Pancreas (tissue), 10 donors: ENCODE results near the gene FYN. TPM values are rescaled to one million over a fixed set of nuclear protein-coding genes. Genes with fewer than 3 reads are reported as not detected.
A peak's percentile ranks its signal among the peaks of the same experiment; 100 is the strongest.

ENCODE experiments used
- ATAC-seq, 4 donors: fragments of 200-7000 bp; cut with Tn5 transposase; one replicate each; pipeline versions ENCODE4 v1.8.0 to v1.9.1; 2020; ENCODE audit warnings: mild to moderate bottlenecking in 4 of 4, moderate library complexity in 4 of 4
- DNase-seq, 6 donors: peaks; one replicate each; pipeline ENCODE4 v3.0.0-alpha.2; 2020
- FAIRE-seq: peaks from 2 replicates; lab custom pipeline; 2012; peaks lifted over from hg19 to GRCh38; lab: Jason Lieb, UNC
- H3K27ac ChIP-seq, 4 donors: fragments of 200-600 bp; sonication (generic); 1 replicate in 3 of 4; 2 replicates in 1 of 4; pipeline versions ENCODE4 v1.5.0 to v1.8.0; 2020
- H3K27me3 ChIP-seq, 4 donors: fragments of 200-600 bp; one replicate each; pipeline ENCODE4 v1.8.0; 2021
- H3K36me3 ChIP-seq, 3 donors: fragments of 200-600 bp; sonication (generic) in 1 of 3; one replicate each; pipeline versions ENCODE4 v1.5.0 to v1.8.0; 2020 to 2021
- H3K4me1 ChIP-seq, 3 donors: fragments of 200-600 bp; one replicate each; pipeline ENCODE4 v1.8.0; 2021
- H3K4me3 ChIP-seq, 4 donors: fragments of 200-600 bp; sonication (generic) in 2 of 4; one replicate each; pipeline versions ENCODE4 v1.5.0 to v1.8.0; 2020 to 2021
- H3K9me3 ChIP-seq, 4 donors: fragments of 200-600 bp; one replicate each; pipeline ENCODE4 v1.8.0; 2021
- CTCF ChIP-seq, 4 donors: fragments of 200-600 bp; sonication (generic) in 3 of 4; IDR thresholded peaks; one replicate each; pipeline versions ENCODE4 v1.5.0 to v1.8.0; 2021; ENCODE audit warnings: antibody characterized with exemption in 4 of 4
- WGBS, 2 donors: extraction: QIAGEN DNeasy Blood & Tissue Kit; methylation state at CpG; one replicate each; pipeline ENCODE4 v1.1.7; 2013; 5-methylcytosine and 5-hydroxymethylcytosine counted together
- intact Hi-C, 3 donors: fragments of 100-400 bp; cut with DNase I; formaldehyde crosslinking; loops; one replicate each; pipeline versions ENCODE4 v1.11.1 to v1.14.2; 2022
- polyA plus RNA-seq, 2 donors: library from polyadenylated mRNA; stranded (reverse); fragments of 200-250 nt; gene quantifications; one replicate each; pipeline ENCODE4 v1.2.3, GENCODE V29; 2013
- total RNA-seq, 6 donors: library from RNA; stranded (reverse); fragmentation: NEBNext Ultra II Directional in 4 of 6; extraction: Animal tissue kit (Norgen Biotek cat#: 25700) in 4 of 6; gene quantifications; one replicate each; pipeline versions ENCODE4 v1.2.1 to v1.2.4, GENCODE V29; 2021 to 2023
- donor health status: healthy with polysubstance abuse.
- donor health status: DM: no; HTN: no; CAD: no; lungs with moderate emphysema.
- donor health status: DM: no; HTN: no; CAD: no.
- donor health status: control.
- donor health status: control.
- donor health status: Bipolar disorder and iron deficiency.
- donor health status: DM: yes; HTN: yes; CAD: no.
- donor health status: DM: no; HTN: no; CAD: no.
- donor health status: DM: no; HTN: no; CAD: no.
- donor health status: DM: yes; HTN: yes; CAD: no.

The FYN gene
- total and polyA plus RNA-seq, 8 donors: 6.4 to 21.7 (median 11.9) TPM

GRCh38 chr6:111714416-111715270 is 158.6 kb downstream of the FYN start:
- Histone ChIP-seq H3K27me3 (no peaks in the 10 kb centered on the region), H3K27ac (no peak overlapping the region), H3K4me1 (peaks cover 0 to 9% (median 3%) of the 10 kb centered on the region in 3 donors), H3K36me3 (no peaks in the 10 kb centered on the region), H3K4me3 (no peak overlapping the region), H3K9me3 (no peaks in the 10 kb centered on the region)
- 74 to 77% methylated on average over 10 of the region's 10 CpGs for WGBS, 2 donors
- ATAC-seq: no peak
- no peak for TF ChIP-seq CTCF (IDR thresholded peaks at IDR 0.05)
- intact Hi-C loops: loop anchor here (5.0 to 10.0 kb wide), 4 partner anchors 280 to 450 kb away; no protein-coding TSS in a partner anchor
- FAIRE-seq: no peak
- DNase-seq: no peak

- FAIRE-seq: no peak
- Histone ChIP-seq H3K27me3 (no peaks in the 10 kb centered on the region), H3K27ac (no peak overlapping the region), H3K4me3 (no peak overlapping the region), H3K4me1 (peaks cover 0 to 9% (median 3%) of the 10 kb centered on the region in 3 donors), H3K36me3 (no peaks in the 10 kb centered on the region), H3K9me3 (no peaks in the 10 kb centered on the region)
- ATAC-seq: no peak
- no peak for TF ChIP-seq CTCF (IDR thresholded peaks at IDR 0.05)
- intact Hi-C loops: loop anchor here (5.0 to 10.0 kb wide), 4 partner anchors 281 to 451 kb away; no protein-coding TSS in a partner anchor
- WGBS, 2 donors: 83 to 91% methylated on average over 4 of the region's 4 CpGs
- DNase-seq: no peak
Observed at GRCh38 chr6:111713811-111714210, 159.4 kb downstream of the FYN start.

- Histone ChIP-seq H3K4me3 (no peak overlapping the region), H3K36me3 (no peaks in the 10 kb centered on the region), H3K4me1 (peaks cover 0 to 9% (median 3%) of the 10 kb centered on the region in 3 donors), H3K9me3 (no peaks in the 10 kb centered on the region), H3K27me3 (no peaks in the 10 kb centered on the region), H3K27ac (no peak overlapping the region)
- WGBS, 2 donors: 86 to 95% methylated on average over 2 of the region's 2 CpGs
- DNase-seq (no peak), ATAC-seq (no peak), FAIRE-seq (no peak)
- no peak for TF ChIP-seq CTCF (IDR thresholded peaks at IDR 0.05)
- intact Hi-C loops: loop anchor here (5.0 to 10.0 kb wide), 4 partner anchors 282 to 452 kb away; no protein-coding TSS in a partner anchor
Observed at GRCh38 chr6:111713236-111713635, 160.0 kb downstream of the FYN start.

GRCh38 chr6:111711984-111712752 is 161.1 kb downstream of the FYN start:
- H3K4me1 ChIP-seq: peaks cover 0 to 9% (median 3%) of the 10 kb centered on the region in 3 donors
- 73 to 75% methylated on average over 13 of the region's 13 CpGs for WGBS, 2 donors
- H3K36me3 ChIP-seq: no peaks in the 10 kb centered on the region
- no peaks in the 10 kb centered on the region for H3K9me3 ChIP-seq
- no peak overlapping the region for H3K4me3 ChIP-seq
- FAIRE-seq (no peak), ATAC-seq (peak in 1 of 4 donors; percentile 34), DNase-seq (no peak)
- no peaks in the 10 kb centered on the region for H3K27me3 ChIP-seq
- intact Hi-C loops: loop anchor here (5.0 to 10.0 kb wide), 4 partner anchors 283 to 453 kb away; no protein-coding TSS in a partner anchor
- no peak for TF ChIP-seq CTCF (IDR thresholded peaks at IDR 0.05)
- H3K27ac ChIP-seq: no peak overlapping the region
